ENCODE results near the gene ARID1B.

Gene ARID1B

DNA sequence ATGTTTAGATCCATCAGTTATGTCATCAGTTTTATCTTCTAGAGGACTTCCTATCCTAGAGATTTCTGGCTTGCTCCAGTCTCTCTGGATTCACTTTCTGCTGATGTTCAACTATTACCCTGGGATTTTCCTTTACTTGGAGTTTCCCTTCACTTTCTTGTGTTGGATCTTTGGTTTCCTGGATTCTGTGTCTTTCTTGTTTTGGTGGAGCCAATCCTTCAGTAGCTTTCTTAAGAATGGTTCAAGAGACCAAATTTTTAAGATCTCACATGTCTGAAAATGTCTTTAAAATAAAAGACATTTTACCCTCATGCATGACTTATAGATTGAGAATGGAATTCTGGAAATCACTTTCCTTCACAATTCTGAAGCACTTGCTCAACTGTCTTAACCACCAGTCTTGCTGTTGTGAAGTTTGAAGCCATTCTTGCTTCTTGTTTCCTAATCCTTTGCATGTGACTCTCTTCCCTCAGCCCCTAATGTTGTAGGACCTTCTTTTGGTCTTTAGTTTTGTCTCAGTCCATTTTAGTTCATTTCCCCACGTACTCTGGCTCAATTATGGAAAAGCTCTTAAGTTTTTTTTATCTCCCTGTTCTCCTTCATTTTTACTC, 87.9 kb downstream of the ARID1B start:
- Histone ChIP-seq H3K14ac (ENCODE audit: low read length) (no peak overlapping the region), H3K23ac (ENCODE audit: low read length) (no peak overlapping the region), H3K18ac (ENCODE audit: low read length) (no peak overlapping the region), H3K9me3 (ENCODE audit: insufficient read depth, low read depth, low read length) (no peaks in the 10 kb centered on the region), H3K4me3 (ENCODE audit: low read depth, low read length) (no peak overlapping the region), H4K12ac (ENCODE audit: low read depth, low read length) (no peak overlapping the region), H3K4me2 (ENCODE audit: low read length) (no peak overlapping the region), H4K8ac (ENCODE audit: low read depth, low read length) (no peak overlapping the region), H3K27ac (ENCODE audit: low read depth, low read length) (no peak overlapping the region), H4K91ac (ENCODE audit: low read depth, low read length) (no peak overlapping the region), H3K79me1 (ENCODE audit: low read length) (no peaks in the 10 kb centered on the region), H3K36me3 (ENCODE audit: control insufficient read depth in 1 of 2, insufficient read depth in 2 of 2, low read length in 2 of 2) (no peaks in the 10 kb centered on the region), H2AFZ (ENCODE audit: insufficient read depth, low read length, poor library complexity) (no peak overlapping the region), H3K4ac (ENCODE audit: low read depth, low read length) (no peak overlapping the region), H3K27me3 (ENCODE audit: insufficient read depth, low read length) (no peaks in the 10 kb centered on the region), H3K79me2 (ENCODE audit: control insufficient read depth, insufficient read depth, low read length, poor library complexity) (peaks cover 9% of the 10 kb centered on the region), H2BK5ac (ENCODE audit: low read depth, low read length, poor library complexity) (no peak overlapping the region), H3K4me1 (ENCODE audit: control insufficient read depth in 1 of 2, insufficient read depth in 2 of 2, low read length in 2 of 2) (peaks cover 0 to 5% of the 10 kb centered on the region in 2 experiments), H2AK5ac (ENCODE audit: low read length) (no peak overlapping the region), H2BK120ac (ENCODE audit: insufficient read depth, low read length, poor library complexity) (no peak overlapping the region), H2BK12ac (ENCODE audit: low read length) (no peak overlapping the region), H3K9ac (ENCODE audit: low read length) (no peak overlapping the region)
- WGBS (ENCODE audit: extremely low coverage, insufficient coverage, insufficient read length) = no CpG with 5 or more reads among the region's 1 CpG
- DNase-seq = peak; percentile 26 to 77

DNA sequence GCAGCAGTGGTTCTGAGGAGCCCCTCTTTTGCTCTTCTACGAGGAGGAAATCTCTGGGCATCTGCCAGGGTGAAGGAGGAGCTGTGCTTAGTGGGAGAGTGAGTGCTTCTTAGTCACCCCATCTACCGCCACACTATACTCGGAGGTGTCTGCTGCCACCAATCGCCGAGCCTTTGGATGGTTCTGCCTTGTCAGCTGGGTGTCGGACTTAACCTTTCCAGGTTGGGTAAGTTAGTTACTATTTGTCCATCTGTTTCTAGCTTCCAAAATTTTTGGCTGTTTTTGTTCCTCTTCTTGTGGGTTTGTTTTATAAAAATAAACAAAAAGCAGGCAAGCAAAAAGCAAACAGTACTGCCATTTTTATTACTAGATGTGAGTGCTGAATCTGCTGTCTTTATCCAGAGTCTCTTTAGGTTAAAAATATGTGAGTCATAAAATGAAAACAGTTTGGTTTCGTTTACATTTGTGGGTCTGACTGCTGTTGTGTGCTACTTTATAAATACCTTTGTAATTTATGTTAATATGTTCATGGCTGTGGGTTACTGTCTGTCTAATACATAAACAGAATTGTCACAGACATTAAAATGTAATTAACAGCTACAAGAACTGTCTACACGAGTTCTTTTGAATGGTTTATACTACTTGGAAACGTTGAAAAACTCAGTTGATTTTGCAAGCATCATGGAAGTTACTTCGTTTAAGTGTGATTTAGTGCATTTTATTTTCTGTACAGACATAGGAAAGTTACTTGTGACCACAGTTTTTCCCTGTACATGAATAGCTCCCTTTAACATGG, 89.2 kb downstream of the ARID1B start:
- no peak overlapping the region for H3K14ac ChIP-seq (ENCODE audit: low read length)
- no peak overlapping the region for H3K23ac ChIP-seq (ENCODE audit: low read length)
- no peak overlapping the region for H3K4me3 ChIP-seq (ENCODE audit: low read depth, low read length)
- H3K9me3 ChIP-seq (ENCODE audit: insufficient read depth, low read depth, low read length) = no peaks in the 10 kb centered on the region
- H3K9ac ChIP-seq (ENCODE audit: low read length) = no peak overlapping the region
- no peaks in the 10 kb centered on the region for H3K36me3 ChIP-seq (ENCODE audit: control insufficient read depth in 1 of 2, insufficient read depth in 2 of 2, low read length in 2 of 2)
- no peak overlapping the region for H2BK12ac ChIP-seq (ENCODE audit: low read length)
- no peak overlapping the region for H4K12ac ChIP-seq (ENCODE audit: low read depth, low read length)
- no peaks in the 10 kb centered on the region for H3K79me1 ChIP-seq (ENCODE audit: low read length)
- no peak overlapping the region for H4K8ac ChIP-seq (ENCODE audit: low read depth, low read length)
- H3K4me2 ChIP-seq (ENCODE audit: low read length) = no peak overlapping the region
- H3K18ac ChIP-seq (ENCODE audit: low read length) = no peak overlapping the region
- no peak overlapping the region for H2BK120ac ChIP-seq (ENCODE audit: insufficient read depth, low read length, poor library complexity)
- H3K4me1 ChIP-seq (ENCODE audit: control insufficient read depth in 1 of 2, insufficient read depth in 2 of 2, low read length in 2 of 2) = peaks cover 0 to 9% of the 10 kb centered on the region in 2 experiments
- no peak overlapping the region for H2AFZ ChIP-seq (ENCODE audit: insufficient read depth, low read length, poor library complexity)
- H3K4ac ChIP-seq (ENCODE audit: low read depth, low read length) = peak overlapping the region; percentile 46
- H2AK5ac ChIP-seq (ENCODE audit: low read length) = no peak overlapping the region
- H3K27ac ChIP-seq (ENCODE audit: low read depth, low read length) = no peak overlapping the region
- WGBS (ENCODE audit: extremely low coverage, insufficient coverage, insufficient read length) = no CpG with 5 or more reads among the region's 10 CpGs
- no peak overlapping the region for H4K91ac ChIP-seq (ENCODE audit: low read depth, low read length)
- H3K27me3 ChIP-seq (ENCODE audit: insufficient read depth, low read length) = no peaks in the 10 kb centered on the region
- H3K79me2 ChIP-seq (ENCODE audit: control insufficient read depth, insufficient read depth, low read length, poor library complexity) = peaks cover 8% of the 10 kb centered on the region
- H2BK5ac ChIP-seq (ENCODE audit: low read depth, low read length, poor library complexity) = no peak overlapping the region
- no peak for DNase-seq

DNA sequence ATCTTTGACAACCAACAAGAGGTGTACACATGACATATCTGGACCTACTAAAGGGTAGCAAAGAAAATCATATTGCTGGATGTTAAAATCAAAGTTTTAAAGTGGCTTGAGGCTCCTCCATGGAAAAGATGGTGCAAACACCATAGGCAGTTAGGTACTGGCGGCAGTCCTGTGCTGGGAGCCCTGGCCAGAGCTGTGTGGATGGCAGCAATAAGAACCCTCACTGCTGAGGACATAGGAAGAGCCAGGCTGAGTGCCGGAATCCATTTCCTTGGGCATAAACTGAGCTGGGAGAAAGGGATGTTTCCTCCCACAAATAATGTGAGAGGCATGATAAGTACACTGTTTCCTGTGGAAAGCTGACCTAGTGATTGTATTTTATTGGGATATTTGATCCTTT, 89.9 kb downstream of the ARID1B start:
- H2AFZ ChIP-seq (ENCODE audit: insufficient read depth, low read length, poor library complexity) = no peak overlapping the region
- no peak overlapping the region for H3K4me2 ChIP-seq (ENCODE audit: low read length)
- peaks cover 0 to 9% of the 10 kb centered on the region in 2 experiments for H3K4me1 ChIP-seq (ENCODE audit: control insufficient read depth in 1 of 2, insufficient read depth in 2 of 2, low read length in 2 of 2)
- H3K18ac ChIP-seq (ENCODE audit: low read length) = no peak overlapping the region
- H3K27ac ChIP-seq (ENCODE audit: low read depth, low read length) = no peak overlapping the region
- no peak overlapping the region for H2BK12ac ChIP-seq (ENCODE audit: low read length)
- WGBS (ENCODE audit: extremely low coverage, insufficient coverage, insufficient read length) = no CpG with 5 or more reads among the region's 2 CpGs
- no peak overlapping the region for H2BK120ac ChIP-seq (ENCODE audit: insufficient read depth, low read length, poor library complexity)
- no peak overlapping the region for H3K9ac ChIP-seq (ENCODE audit: low read length)
- no peak overlapping the region for H4K91ac ChIP-seq (ENCODE audit: low read depth, low read length)
- H3K23ac ChIP-seq (ENCODE audit: low read length) = no peak overlapping the region
- no peak overlapping the region for H2BK5ac ChIP-seq (ENCODE audit: low read depth, low read length, poor library complexity)
- H3K4ac ChIP-seq (ENCODE audit: low read depth, low read length) = no peak overlapping the region
- no peak overlapping the region for H3K14ac ChIP-seq (ENCODE audit: low read length)
- H2AK5ac ChIP-seq (ENCODE audit: low read length) = no peak overlapping the region
- H3K79me1 ChIP-seq (ENCODE audit: low read length) = no peaks in the 10 kb centered on the region
- H3K4me3 ChIP-seq (ENCODE audit: low read depth, low read length) = no peak overlapping the region
- H3K36me3 ChIP-seq (ENCODE audit: control insufficient read depth in 1 of 2, insufficient read depth in 2 of 2, low read length in 2 of 2) = no peaks in the 10 kb centered on the region
- H3K9me3 ChIP-seq (ENCODE audit: insufficient read depth, low read depth, low read length) = no peaks in the 10 kb centered on the region
- no peaks in the 10 kb centered on the region for H3K27me3 ChIP-seq (ENCODE audit: insufficient read depth, low read length)
- DNase-seq = no peak
- no peak overlapping the region for H4K8ac ChIP-seq (ENCODE audit: low read depth, low read length)
- H3K79me2 ChIP-seq (ENCODE audit: control insufficient read depth, insufficient read depth, low read length, poor library complexity) = peaks cover 8% of the 10 kb centered on the region
- H4K12ac ChIP-seq (ENCODE audit: low read depth, low read length) = no peak overlapping the region

DNA sequence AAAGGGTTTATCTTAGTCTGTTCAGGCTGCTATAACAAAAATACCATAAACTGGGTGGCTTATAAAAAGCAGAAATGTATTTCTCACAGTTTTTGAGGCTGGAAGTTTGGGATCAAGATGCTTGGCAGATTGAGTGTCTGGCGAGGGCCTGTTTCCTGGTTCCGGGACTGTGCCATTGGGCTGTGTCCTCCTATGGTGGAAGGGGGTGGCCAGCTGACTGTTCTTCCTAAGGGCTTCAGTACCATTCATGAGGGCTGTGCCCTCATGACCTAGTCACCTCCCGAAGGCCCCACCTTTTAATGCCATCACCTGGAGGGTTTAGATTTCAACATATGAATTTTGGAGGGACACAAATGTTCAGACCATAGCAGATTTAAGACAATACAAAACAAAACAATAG, 91.2 kb downstream of the ARID1B start:
- Histone ChIP-seq H2AK5ac (ENCODE audit: low read length) (no peak overlapping the region), H3K79me2 (ENCODE audit: control insufficient read depth, insufficient read depth, low read length, poor library complexity) (peaks cover 11% of the 10 kb centered on the region), H3K4me2 (ENCODE audit: low read length) (no peak overlapping the region), H3K4me3 (ENCODE audit: low read depth, low read length) (no peak overlapping the region), H3K79me1 (ENCODE audit: low read length) (no peaks in the 10 kb centered on the region), H3K4ac (ENCODE audit: low read depth, low read length) (no peak overlapping the region), H2BK5ac (ENCODE audit: low read depth, low read length, poor library complexity) (no peak overlapping the region), H3K14ac (ENCODE audit: low read length) (no peak overlapping the region), H3K9ac (ENCODE audit: low read length) (no peak overlapping the region), H3K9me3 (ENCODE audit: insufficient read depth, low read depth, low read length) (no peaks in the 10 kb centered on the region), H2BK12ac (ENCODE audit: low read length) (no peak overlapping the region), H3K4me1 (ENCODE audit: control insufficient read depth in 1 of 2, insufficient read depth in 2 of 2, low read length in 2 of 2) (peaks cover 0 to 9% of the 10 kb centered on the region in 2 experiments), H3K27me3 (ENCODE audit: insufficient read depth, low read length) (no peaks in the 10 kb centered on the region), H4K8ac (ENCODE audit: low read depth, low read length) (no peak overlapping the region), H2AFZ (ENCODE audit: insufficient read depth, low read length, poor library complexity) (no peak overlapping the region), H2BK120ac (ENCODE audit: insufficient read depth, low read length, poor library complexity) (no peak overlapping the region), H4K91ac (ENCODE audit: low read depth, low read length) (no peak overlapping the region), H3K27ac (ENCODE audit: low read depth, low read length) (no peak overlapping the region), H3K23ac (ENCODE audit: low read length) (no peak overlapping the region), H3K18ac (ENCODE audit: low read length) (no peak overlapping the region), H3K36me3 (ENCODE audit: control insufficient read depth in 1 of 2, insufficient read depth in 2 of 2, low read length in 2 of 2) (peaks cover 0 to 3% of the 10 kb centered on the region in 2 experiments), H4K12ac (ENCODE audit: low read depth, low read length) (no peak overlapping the region)
- WGBS (ENCODE audit: extremely low coverage, insufficient coverage, insufficient read length) = no CpG with 5 or more reads among the region's 3 CpGs
- no peak for DNase-seq

All from trophoblast cell (in vitro differentiated cells and primary cell).